Stimulated activated CD4-positive, alpha-beta T cell treated with anti-CD3 and anti-CD28 coated beads, Interleukin-1b, Interleukin-23, amount 100 ng/mL, for 48 hours (primary cell): ENCODE data around the gene ZNF28.
"Not testable (repeated sequence)": the region's sequence is repeated elsewhere in the genome, so short reads cannot be mapped to it uniquely, and the experiment has no call there.

Experiments
- DNase-seq: peaks from one replicate; pipeline ENCODE4 v3.0.0-alpha.2; 2020

The ZNF28 gene

GRCh38 chr19:52821204-52821960 is at the start of gene ZNF28:
Gene ZNF28, minus strand, starts transcription at chr19:52821633. Its CDS starts 3,675 bp downstream, at chr19:52817958.
- DNase-seq: peak; percentile 71

DNA sequence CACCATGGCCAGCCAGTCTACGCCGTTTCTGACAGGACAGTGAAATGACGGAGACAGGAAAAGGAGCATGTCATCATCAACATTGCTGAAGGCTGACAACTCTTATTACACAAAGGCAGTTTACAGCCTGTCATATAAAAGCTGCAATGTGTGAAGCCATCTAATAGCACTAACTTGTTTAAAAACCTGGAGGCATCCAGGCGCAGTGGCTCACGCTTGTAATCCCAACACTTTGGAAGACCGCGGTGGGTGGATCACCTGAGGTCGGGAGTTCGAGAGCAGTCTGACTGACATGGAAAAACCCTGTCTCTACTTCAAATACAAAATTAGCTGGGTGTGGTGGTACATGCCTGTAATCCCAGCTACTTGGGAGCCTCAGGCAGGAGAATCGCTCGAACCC is 46.6 kb upstream of the ZNF28 start:
- not testable (repeated sequence) for DNase-seq

GRCh38 chr19:52857378-52858191 is 36.2 kb upstream of the ZNF28 start, which contains the start of gene ZNF468:
Gene ZNF468, minus strand, starts transcription at chr19:52857619. Its CDS starts 3,347 bp downstream, at chr19:52854272.
- peak; percentile 63 for DNase-seq

GRCh38 chr19:52856540-52857377 is 35.3 kb upstream of the ZNF28 start:
- DNase-seq: not testable (repeated sequence)

DNA sequence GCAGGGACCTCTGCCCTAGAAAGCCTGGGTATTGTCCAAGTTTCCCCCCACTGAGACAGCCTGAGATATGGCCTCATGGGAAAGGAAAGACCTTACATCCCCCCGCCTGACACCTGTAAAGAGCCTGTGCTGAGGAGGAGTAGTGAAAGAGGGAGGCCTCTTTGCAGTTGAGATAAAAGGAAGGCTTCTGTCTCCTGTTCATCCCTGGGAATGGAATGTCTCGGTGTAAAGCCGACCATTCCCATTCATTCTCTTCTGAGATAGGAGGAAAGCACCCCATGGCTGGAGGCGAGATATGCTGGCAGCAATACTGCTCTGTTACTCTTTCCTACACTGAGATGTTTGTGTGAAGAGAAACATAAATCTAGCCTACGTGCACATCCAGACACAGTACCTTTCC is 25.9 kb upstream of the ZNF28 start:
- DNase-seq: not testable (repeated sequence)

DNA sequence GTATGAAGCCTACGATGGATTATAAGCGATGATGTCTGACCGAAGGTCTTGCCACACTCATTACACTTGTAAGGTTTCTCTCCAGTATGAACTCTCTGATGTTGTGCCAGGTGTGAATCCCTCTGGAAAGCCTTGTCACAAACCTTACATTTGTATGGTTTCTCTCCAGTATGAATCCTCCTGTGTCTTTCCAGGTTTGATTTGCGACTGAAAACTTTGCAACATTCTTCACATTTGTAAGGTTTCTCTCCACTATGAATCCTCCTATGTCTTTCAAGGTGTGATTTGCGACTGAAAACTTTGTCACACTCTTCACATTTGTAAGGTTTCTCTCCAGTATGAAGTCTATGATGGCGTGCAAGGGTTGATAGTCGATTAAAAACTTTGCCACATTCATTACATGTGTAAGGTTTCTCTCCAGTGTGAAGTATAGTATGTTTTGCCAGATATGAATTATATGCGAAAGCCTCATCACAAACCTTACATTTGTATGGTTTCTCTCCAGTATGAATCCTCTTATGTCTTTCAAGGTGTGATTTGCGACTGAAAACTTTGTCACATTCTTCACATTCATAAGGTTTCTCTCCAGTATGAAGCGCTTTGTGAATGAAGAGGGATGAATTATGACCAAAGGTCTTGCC is 19.5 kb upstream of the ZNF28 start:
- DNase-seq: not testable (repeated sequence)

DNA sequence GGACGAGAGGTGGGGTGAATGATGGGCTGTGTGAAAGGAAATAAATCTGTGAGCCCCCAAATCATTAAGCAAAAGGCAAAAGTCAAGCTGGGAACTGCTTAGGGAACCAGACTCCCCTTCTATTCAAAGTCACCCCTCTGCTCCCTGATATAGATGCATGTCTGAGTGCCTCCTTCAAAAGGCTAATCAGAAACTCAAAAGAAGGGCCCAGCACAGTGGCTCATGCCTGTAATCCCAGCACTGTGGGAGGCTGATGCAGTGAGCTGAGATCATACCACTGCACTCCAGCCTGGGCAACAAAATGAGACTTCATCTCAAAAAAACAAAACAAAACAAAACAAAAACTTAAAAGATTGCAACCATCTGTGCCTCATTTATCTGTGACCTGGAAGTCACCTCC is 12.9 kb upstream of the ZNF28 start:
- DNase-seq: not testable (repeated sequence)

GRCh38 chr19:52833541-52833940 is 12.1 kb upstream of the ZNF28 start:
- DNase-seq: not testable (repeated sequence)

GRCh38 chr19:52829866-52830265 is 8.4 kb upstream of the ZNF28 start:
- DNase-seq: not testable (repeated sequence)

GRCh38 chr19:52825765-52826164 is 4.3 kb upstream of the ZNF28 start:
- no peak for DNase-seq

DNA sequence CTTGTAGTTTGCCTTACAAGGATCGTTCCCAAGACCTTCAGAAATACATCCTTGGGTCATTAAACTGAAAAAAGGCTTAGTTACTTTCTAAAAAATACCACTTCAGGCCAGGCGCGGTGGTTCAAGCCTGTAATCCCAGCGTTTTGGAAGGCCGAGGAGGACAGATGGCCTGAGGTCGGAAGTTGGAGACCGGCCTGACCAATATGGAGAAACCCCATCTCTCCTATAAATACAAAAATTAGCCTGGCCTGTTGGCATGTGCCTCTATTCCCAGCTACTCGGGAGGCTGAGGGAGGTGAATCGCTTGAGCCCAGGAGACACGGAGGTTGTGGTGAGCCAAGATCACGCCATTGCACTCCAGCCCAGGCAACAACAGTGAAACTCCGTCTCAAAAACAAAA is 2.2 kb upstream of the ZNF28 start:
- no peak for DNase-seq

- DNase-seq: peak; percentile 25
Measured at GRCh38 chr19:52820472-52821203, 795 bp downstream of the ZNF28 start.

DNA sequence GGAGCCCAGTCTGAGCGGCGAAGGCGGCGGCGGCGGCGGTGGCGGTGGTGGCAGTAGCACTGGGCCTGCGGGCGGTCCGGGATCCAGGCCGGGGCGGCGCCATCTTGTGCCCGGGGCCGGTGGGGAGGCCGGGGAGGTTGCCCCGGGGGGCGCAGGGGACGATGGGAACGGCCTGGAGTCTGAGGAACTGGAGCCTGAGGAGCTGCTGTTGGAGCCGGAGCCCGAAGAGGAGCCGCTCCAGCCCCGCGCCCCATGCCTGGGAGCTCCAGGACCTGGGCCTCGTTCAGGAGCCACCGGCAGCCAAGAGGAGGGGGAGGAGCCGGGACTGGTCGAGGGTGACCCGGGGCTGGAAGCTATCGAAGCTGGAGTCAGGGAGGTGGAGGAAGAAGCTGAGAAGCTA is 11.6 kb downstream of the ZNF28 start:
- no peak for DNase-seq

- DNase-seq: not testable (repeated sequence)
Measured at GRCh38 chr19:52799950-52800640, 21.3 kb downstream of the ZNF28 start.

GRCh38 chr19:52789440-52789839 is 32.0 kb downstream of the ZNF28 start:
- no peak for DNase-seq

DNA sequence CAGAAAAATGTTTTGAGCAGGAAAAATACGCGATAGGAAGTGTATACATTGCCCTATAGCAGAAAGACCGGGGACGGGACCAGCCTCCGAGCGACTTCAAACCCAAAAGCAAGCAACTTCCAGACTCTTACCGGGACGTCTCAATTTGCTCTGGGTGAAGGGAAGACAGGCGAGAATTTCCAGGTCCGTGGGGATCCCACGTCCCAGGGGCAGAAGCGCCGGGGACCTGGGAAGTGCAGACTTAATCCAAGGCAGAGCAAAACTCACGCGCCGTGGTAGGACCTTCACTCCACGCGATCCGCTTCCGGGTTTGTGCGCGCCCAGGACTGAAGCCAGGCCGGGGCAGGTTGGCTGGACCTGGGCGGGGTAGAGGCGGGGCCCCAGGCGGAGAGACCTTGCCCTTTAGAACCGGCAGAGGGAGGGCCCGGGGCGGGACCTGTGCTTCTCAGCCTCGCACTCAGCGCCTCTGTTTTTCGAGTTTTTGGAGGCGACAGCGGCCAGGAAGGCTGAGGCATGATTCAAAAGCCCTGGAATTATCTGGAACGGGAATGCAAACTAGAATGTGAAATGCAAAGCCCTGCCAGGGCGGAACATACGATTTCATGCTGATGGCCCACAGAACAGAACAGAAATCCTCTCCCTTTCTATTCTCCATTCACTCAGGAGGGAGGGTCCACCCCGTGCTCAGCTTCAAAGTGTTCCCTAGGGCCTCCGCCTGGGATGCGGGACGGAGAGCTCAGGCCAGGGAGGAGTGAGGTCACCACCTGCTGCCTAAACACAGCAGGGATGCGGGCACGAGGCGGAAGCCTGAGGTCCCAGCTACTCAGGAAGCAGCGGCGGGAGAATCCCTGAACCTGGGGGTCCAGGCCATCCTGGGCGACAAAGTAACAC is 34.7 kb downstream of the ZNF28 start, which contains the start of gene ZNF600:
Gene ZNF600 (minus strand): TSS at position 328 of the 891 bp plus-strand sequence. CDS start 7,903 bp downstream, outside the sequence.
- DNase-seq: peak; percentile 78

DNA sequence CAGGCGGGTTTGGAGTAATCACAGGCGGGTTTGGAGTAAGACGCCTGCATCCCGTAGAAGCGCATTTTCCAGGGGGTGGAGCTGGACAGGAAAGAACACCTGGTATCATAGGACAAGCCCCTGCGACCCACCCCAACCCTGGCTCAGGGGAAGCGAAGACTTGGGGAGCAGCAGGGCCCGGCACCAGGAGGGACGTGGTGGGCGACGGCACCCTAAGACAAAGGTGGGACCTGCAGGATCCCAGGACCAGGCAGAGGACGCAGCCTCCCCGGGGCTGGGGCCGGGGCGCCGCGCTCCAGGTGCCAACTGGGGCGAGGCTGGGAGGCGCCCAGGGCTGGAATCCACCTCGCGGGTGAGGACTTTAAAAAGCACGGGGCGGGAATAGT is 35.4 kb downstream of the ZNF28 start:
- no peak for DNase-seq

GRCh38 chr19:52785506-52785905 is 35.9 kb downstream of the ZNF28 start:
- no peak for DNase-seq

DNA sequence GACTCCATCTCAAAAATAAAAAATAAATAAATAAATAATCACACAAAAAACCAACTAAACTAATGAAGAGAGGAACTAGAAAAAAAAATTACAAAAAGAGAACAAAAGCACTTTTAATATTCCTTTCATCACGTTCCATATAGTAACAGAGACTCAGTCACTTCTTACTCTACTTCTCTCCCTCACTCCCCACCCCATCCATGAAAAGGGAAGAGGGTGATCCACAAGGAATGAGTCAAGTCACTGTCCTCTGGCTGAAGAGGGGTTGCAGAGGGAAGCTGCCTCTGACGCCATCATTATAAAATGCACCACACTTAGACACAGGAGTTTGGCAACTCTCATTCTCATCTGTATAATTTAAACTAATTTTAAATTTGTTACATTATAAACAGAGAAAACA is 38.6 kb downstream of the ZNF28 start:
- not testable (repeated sequence) for DNase-seq

DNA sequence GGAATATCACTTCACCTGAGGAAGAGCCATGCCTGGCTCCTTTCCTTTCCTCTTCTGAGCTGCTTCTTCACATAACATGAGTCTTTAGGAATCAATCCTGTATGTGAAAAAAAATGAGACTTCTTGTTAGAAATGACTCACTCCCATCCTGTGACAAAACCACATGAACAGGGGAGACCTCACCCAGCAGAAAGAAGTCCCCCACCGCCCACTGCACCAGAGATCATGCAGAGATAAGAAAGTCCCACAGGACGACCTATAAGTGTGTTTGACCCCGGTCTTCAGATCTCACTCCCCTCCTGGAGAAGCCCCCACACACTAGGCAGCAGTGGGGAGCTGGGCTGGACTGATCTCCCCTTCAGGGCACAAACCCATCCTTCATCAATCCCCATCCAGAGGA is 42.6 kb downstream of the ZNF28 start:
- peak; percentile 10 for DNase-seq
